IMR-90 (cell line): Measurements from ENCODE around the gene GSTT2. TPM values are rescaled to one million over a fixed set of nuclear protein-coding genes. Genes with fewer than 3 reads are reported as not detected.

Experiments used
- ATAC-seq: fragments of 200-7000 bp; cut with Tn5 transposase; 2 replicates; pipeline ENCODE4 v1.9.1; 2020; ENCODE audit warnings: low read depth, mild to moderate bottlenecking, moderate library complexity
- BruUV-seq: library from RNA; stranded (reverse); fragments of 400-500 nt; replicated peaks from 2 replicates; lab custom pipeline; 2021; lab: Mats Ljungman, UMichigan
- CTCF ChIA-PET: fragments of 300-600 bp; formaldehyde crosslinking; extraction: SDS; loops from one replicate; lab custom pipeline; 2021; ENCODE audit warnings: antibody characterized with exemption; lab: Yijun Ruan, JAX
- POLR2A ChIA-PET: fragments of 300-600 bp; sonication (Branson Sonifier 250); formaldehyde crosslinking; loops from one replicate; lab custom pipeline; 2022; ENCODE audit warnings: antibody characterized with exemption; ENCODE audit not compliant: unreplicated experiment; lab: Charles Lee
- DNase-seq: peaks from one replicate; pipeline ENCODE4 v3.0.0; 2013
- H2AFZ ChIP-seq: replicated peaks from 2 replicates; pipeline ENCODE3; 2013; ENCODE audit warnings: low read length, mild to moderate bottlenecking; ENCODE audit not compliant: poor library complexity
- H2AK5ac ChIP-seq: 2 replicates; pipeline ENCODE4 v1.6.1; 2013; ENCODE audit warnings: low read depth, low read length, inconsistent platforms
- H2AK9ac ChIP-seq: replicated peaks from 2 replicates; pipeline ENCODE3; 2013; ENCODE audit warnings: mild to moderate bottlenecking, low read depth, low read length, moderate library complexity; ENCODE audit not compliant: poor library complexity
- H2BK120ac ChIP-seq: 2 replicates; pipeline ENCODE4 v1.6.1; 2013; ENCODE audit warnings: low read depth, low read length, inconsistent platforms
- H2BK15ac ChIP-seq: 3 replicates; pipeline ENCODE4 v1.6.1; 2013; ENCODE audit warnings: low read depth, low read length, inconsistent platforms
- H2BK20ac ChIP-seq: 2 replicates; pipeline ENCODE4 v1.6.1; 2013; ENCODE audit warnings: low read depth, mild to moderate bottlenecking, inconsistent platforms, low read length, moderate library complexity
- H2BK5ac ChIP-seq: 2 replicates; pipeline ENCODE4 v1.6.1; 2013; ENCODE audit warnings: mild to moderate bottlenecking, low read depth, low read length, inconsistent platforms; ENCODE audit not compliant: poor library complexity, severe bottlenecking
- H3K14ac ChIP-seq: replicated peaks from 2 replicates; pipeline ENCODE4 v1.6.1; 2013; ENCODE audit warnings: low read depth, low read length, inconsistent platforms
- H3K18ac ChIP-seq: 2 replicates; pipeline ENCODE4 v1.6.1; 2013; ENCODE audit warnings: low read depth, low read length, control low read depth
- H3K23ac ChIP-seq: 2 replicates; pipeline ENCODE4 v1.6.1; 2013; ENCODE audit warnings: low read depth, low read length, inconsistent platforms
- H3K27ac ChIP-seq: 2 replicates; pipeline ENCODE4 v1.5.1; 2013; ENCODE audit warnings: mild to moderate bottlenecking, control low read depth, low read length; ENCODE audit not compliant: insufficient read depth
- H3K27me3 ChIP-seq: 2 replicates; pipeline ENCODE4 v1.6.1; 2013; ENCODE audit warnings: low read length; ENCODE audit not compliant: control insufficient read depth, insufficient read depth
- H3K36me3 ChIP-seq: 2 replicates; pipeline ENCODE4 v1.6.1; 2013; ENCODE audit warnings: low read length, mixed read lengths; ENCODE audit not compliant: control insufficient read depth, insufficient read depth
- H3K4ac ChIP-seq: 2 replicates; pipeline ENCODE4 v1.6.1; 2013; ENCODE audit warnings: low read depth, low read length, inconsistent platforms
- H3K4me1 ChIP-seq: 2 replicates; pipeline ENCODE4 v1.6.1; 2013; ENCODE audit warnings: low read length, mixed read lengths; ENCODE audit not compliant: control insufficient read depth, insufficient read depth
- H3K4me2 ChIP-seq: 2 replicates; pipeline ENCODE4 v1.6.1; 2013; ENCODE audit warnings: low read depth, mild to moderate bottlenecking, control low read depth, low read length, moderate library complexity
- H3K4me3 ChIP-seq: 2 replicates; pipeline ENCODE4 v1.5.1; 2013; ENCODE audit warnings: low read depth, mild to moderate bottlenecking, control low read depth, low read length, moderate library complexity; ENCODE audit not compliant: insufficient read depth
- H3K56ac ChIP-seq: 2 replicates; pipeline ENCODE4 v1.6.1; 2013; ENCODE audit warnings: low read length, inconsistent platforms; ENCODE audit not compliant: insufficient read depth; ENCODE audit errors: extremely low read depth
- H3K79me1 ChIP-seq, 2 experiments: 2 replicates each; pipeline ENCODE4 v1.6.1; 2013; ENCODE audit warnings: low read length in 2 of 2, inconsistent platforms in 1 of 2, low read depth in 1 of 2
- H3K9ac ChIP-seq: 2 replicates; pipeline ENCODE4 v1.6.1; 2013; ENCODE audit warnings: low read depth, low read length, control low read depth
- H3K9me1 ChIP-seq: 2 replicates; pipeline ENCODE4 v1.6.1; 2013; ENCODE audit warnings: low read length, inconsistent platforms; ENCODE audit not compliant: insufficient read depth
- H3K9me3 ChIP-seq: 2 replicates; pipeline ENCODE4 v1.6.1; 2013; ENCODE audit warnings: low read length; ENCODE audit not compliant: control insufficient read depth, insufficient read depth
- H4K20me1 ChIP-seq: 2 replicates; pipeline ENCODE4 v1.6.1; 2013; ENCODE audit warnings: low read length, inconsistent platforms; ENCODE audit not compliant: insufficient read depth
- H4K5ac ChIP-seq: 2 replicates; pipeline ENCODE4 v1.6.1; 2013; ENCODE audit warnings: mild to moderate bottlenecking, low read depth, low read length, control low read depth
- H4K8ac ChIP-seq, 2 experiments: 2 replicates each; pipeline ENCODE4 v1.6.1; 2013; ENCODE audit warnings: low read depth in 2 of 2, low read length in 2 of 2, control low read depth in 1 of 2, inconsistent platforms in 1 of 2
- H4K91ac ChIP-seq: 2 replicates; pipeline ENCODE4 v1.6.1; 2013; ENCODE audit warnings: low read depth, low read length, inconsistent platforms; ENCODE audit not compliant: insufficient read depth
- CEBPB ChIP-seq: IDR thresholded peaks from 2 replicates; pipeline ENCODE4 v1.6.1; 2012; ENCODE audit warnings: low read depth, low read length, improper control_type of control experiment
- CTCF ChIP-seq: conservative IDR thresholded peaks from 2 replicates; pipeline ENCODE4 v1.5.1; 2012; ENCODE audit warnings: mild to moderate bottlenecking, low read depth, low read length, improper control_type of control experiment
- FOS ChIP-seq: fragments of 150-350 bp; IDR thresholded peaks from 2 replicates; pipeline ENCODE4 v1.6.1; 2016; ENCODE audit warnings: low read depth, low read length
- MAZ ChIP-seq: IDR thresholded peaks from 2 replicates; pipeline ENCODE4 v1.6.1; 2012; ENCODE audit warnings: low read depth, mild to moderate bottlenecking, low read length, improper control_type of control experiment, moderate library complexity, borderline replicate concordance
- MXI1 ChIP-seq: IDR thresholded peaks from 2 replicates; pipeline ENCODE4 v1.6.1; 2012; ENCODE audit warnings: low read depth, mild to moderate bottlenecking, low read length, moderate library complexity, borderline replicate concordance
- POLR2A ChIP-seq: IDR thresholded peaks from 2 replicates; pipeline ENCODE4 v1.6.1; 2012; ENCODE audit warnings: mild to moderate bottlenecking, low read depth, low read length
- RAD21 ChIP-seq: IDR thresholded peaks from 2 replicates; pipeline ENCODE4 v1.6.1; 2012; ENCODE audit warnings: low read length, improper control_type of control experiment
- RFX5 ChIP-seq: IDR thresholded peaks from 2 replicates; pipeline ENCODE4 v1.8.0; 2012; ENCODE audit warnings: low read depth, mild to moderate bottlenecking, low read length, moderate library complexity
- SMC3 ChIP-seq: fragments of 150-350 bp; IDR thresholded peaks from 2 replicates; pipeline ENCODE4 v1.6.1; 2016; ENCODE audit warnings: low read depth, mild to moderate bottlenecking, antibody characterized with exemption, low read length, moderate library complexity
- USF2 ChIP-seq: fragments of 150-350 bp; IDR thresholded peaks from 2 replicates; pipeline ENCODE4 v1.6.1; 2017; ENCODE audit warnings: mild to moderate bottlenecking, antibody characterized with exemption, low read length, low read depth
- WGBS, 2 experiments: methylation state at CpG; one replicate each; pipeline versions ENCODE4 v1.1.5 to v1.1.7; 2013; ENCODE audit warnings: missing lambda C conversion rate in 2 of 2; ENCODE audit not compliant: insufficient read length in 1 of 2; ENCODE audit errors: extremely low coverage in 2 of 2; 5-methylcytosine and 5-hydroxymethylcytosine counted together
- dilution Hi-C: fragments of 300-500 bp; cut with HindIII; formaldehyde crosslinking; loops from one replicate; pipeline ENCODE4 v1.14.3; 2018; ENCODE audit warnings: low sequenced_read_pairs; ENCODE audit not compliant: unreplicated experiment
- in situ Hi-C: fragments of 300-500 bp; cut with MboI; formaldehyde crosslinking; loops from 3 replicates; pipeline ENCODE4 v1.14.3; 2019; ENCODE audit warnings: low sequenced_read_pairs, inconsistent platforms, mixed read lengths
- intact Hi-C: fragments of 100-400 bp; cut with micrococcal nuclease; formaldehyde crosslinking; loops from 2 replicates; pipeline ENCODE4 v1.10.0; 2022
- polyA plus RNA-seq, 3 experiments: library from polyadenylated mRNA; depleted of rRNA; stranded (reverse); fragments of >200 nt; gene quantifications; 2 replicates each; pipeline ENCODE4 v1.2.3, GENCODE V29; 2012; ENCODE audit warnings: low replicate concordance in 1 of 3
- total RNA-seq: library from RNA; depleted of rRNA; stranded (reverse); fragments of >200 nt; gene quantifications from 2 replicates; pipeline ENCODE4 v1.2.3, GENCODE V29; 2012

Gene GSTT2
- total and polyA plus RNA-seq, 2 of the 4 experiments (the other 2 are of a cell fraction): 1.4 to 6.9 TPM

GRCh38 chr22:24021304-24021703 lies 41.4 kb downstream of the GSTT2 start:
- no peak overlapping the region for H3K4me3 ChIP-seq
- no peak overlapping the region for H2AFZ ChIP-seq
- no peak overlapping the region for H2BK120ac ChIP-seq
- no peak overlapping the region for H4K5ac ChIP-seq
- no peak overlapping the region for H3K23ac ChIP-seq
- H3K14ac ChIP-seq: no peak overlapping the region
- no TSS peak for BruUV-seq
- no peak overlapping the region for H2AK9ac ChIP-seq
- WGBS, 2 experiments: no CpG with 5 or more reads among the region's 3 CpGs
- H3K4me1 ChIP-seq: no peaks in the 10 kb centered on the region
- H3K9ac ChIP-seq: no peak overlapping the region
- no peak overlapping the region for H2AK5ac ChIP-seq
- ChIA-PET POLR2A (no interaction called here), CTCF (no interaction called here)
- H3K4me2 ChIP-seq: no peak overlapping the region
- H3K9me1 ChIP-seq: peaks cover 3% of the 10 kb centered on the region; the same call in 1 of the 2 replicates
- dilution Hi-C loops (no loop called here), in situ Hi-C loops (no loop called here), intact Hi-C loops (no loop called here)
- no peak overlapping the region for H2BK20ac ChIP-seq
- H4K20me1 ChIP-seq: peaks cover 4% of the 10 kb centered on the region; the same call in 1 of the 2 replicates
- H2BK15ac ChIP-seq: no peak overlapping the region
- H3K27ac ChIP-seq: no peak overlapping the region
- no peak overlapping the region for H4K91ac ChIP-seq
- no peak for DNase-seq
- no peaks in the 10 kb centered on the region for H3K27me3 ChIP-seq
- H4K8ac ChIP-seq: no peak overlapping the region
- no peak for ATAC-seq
- H3K36me3 ChIP-seq: peaks cover 5% of the 10 kb centered on the region
- H3K4ac ChIP-seq: no peak overlapping the region
- no peaks in the 10 kb centered on the region for H3K9me3 ChIP-seq
- TF ChIP-seq RAD21 (no peak), MXI1 (no peak), RFX5 (no peak), SMC3 (no peak), POLR2A (no peak), FOS (no peak), CTCF (no peak), MAZ (no peak), USF2 (no peak), CEBPB (no peak)
- no peak overlapping the region for H3K56ac ChIP-seq
- H2BK5ac ChIP-seq: no peak overlapping the region
- H3K18ac ChIP-seq: no peak overlapping the region
- H3K79me1 ChIP-seq: peaks cover 20 to 47% of the 10 kb centered on the region in 2 experiments
